HCT116 (cell line): ENCODE results near the gene AVEN. TPM values are rescaled to one million over a fixed set of nuclear protein-coding genes. Genes with fewer than 3 reads are reported as not detected.

Experiments
- ATAC-seq: fragments of 200-7000 bp; cut with Tn5 transposase; 2 replicates; pipeline ENCODE4 v1.9.1; 2020; ENCODE audit warnings: mild to moderate bottlenecking, moderate library complexity
- BruUV-seq: library from RNA; stranded (reverse); fragments of 400-500 nt; replicated peaks from 2 replicates; lab custom pipeline; 2021; lab: Mats Ljungman, UMichigan
- CTCF ChIA-PET: fragments of 300-600 bp; sonication (Branson Sonifier 250); formaldehyde crosslinking; loops from one replicate; lab custom pipeline; 2021; ENCODE audit warnings: antibody characterized with exemption; lab: Charles Lee
- POLR2A ChIA-PET: fragments of 300-600, 350-600 bp; sonication (Branson Sonifier 250); formaldehyde crosslinking; loops from one replicate; lab custom pipeline; 2021; ENCODE audit warnings: antibody characterized with exemption; lab: Charles Lee
- RAD21 ChIA-PET, 2 experiments: fragments of 300-600 bp; sonication (Branson Sonifier 250); formaldehyde crosslinking; loops; one replicate each; lab custom pipeline; 2023; ENCODE audit warnings: low total read pairs in 2 of 2; ENCODE audit not compliant: uncharacterized antibody in 2 of 2, unreplicated experiment in 2 of 2, low non-redundant PET in 1 of 2; lab: Charles Lee
- DNase-seq: peaks from one replicate; pipeline ENCODE4 v3.0.0-alpha.2; 2010; ENCODE audit warnings: low read depth, low spot score
- H2AFZ ChIP-seq: fragments of 200-600 bp; shearing (Covaris generic), sonication (generic); 2 replicates; pipeline ENCODE4 v1.6.1; 2017; ENCODE audit warnings: low read depth, mixed run types, mixed read lengths, antibody characterized with exemption, low read length; ENCODE audit not compliant: poor library complexity, severe bottlenecking
- H3K27ac ChIP-seq: 2 replicates; pipeline ENCODE4 v1.5.1; 2012; ENCODE audit warnings: low read depth, low read length
- H3K27me3 ChIP-seq: fragments of 200-600 bp; sonication (generic); 2 replicates; pipeline ENCODE4 v1.6.1; 2016; ENCODE audit warnings: mixed run types, low read length, mixed read lengths; ENCODE audit not compliant: insufficient read depth
- H3K36me3 ChIP-seq, 2 experiments: fragments of 200-500 bp in 1 of 2; fragments of 200-600 bp in 1 of 2; sonication (Bioruptor generic) in 1 of 2; sonication (generic) in 1 of 2; 2 replicates each; pipeline versions ENCODE4 v1.5.1 to v1.6.1; 2014 to 2016; ENCODE audit warnings: low read length in 2 of 2, inconsistent platforms in 1 of 2, mixed read lengths in 1 of 2, mixed run types in 1 of 2; ENCODE audit not compliant: insufficient read depth in 2 of 2, control insufficient read depth in 1 of 2
- H3K4me1 ChIP-seq, 2 experiments: fragments of 200-600 bp in 1 of 2; sonication (generic) in 1 of 2; 2 replicates each; pipeline versions ENCODE4 v1.5.1 to v1.6.1; 2012 to 2017; ENCODE audit warnings: low read length in 2 of 2, inconsistent platforms in 1 of 2, mild to moderate bottlenecking in 1 of 2, mixed read lengths in 1 of 2, mixed run types in 1 of 2, moderate library complexity in 1 of 2; ENCODE audit not compliant: insufficient read depth in 2 of 2, control insufficient read depth in 1 of 2
- H3K4me2 ChIP-seq: fragments of 200-600 bp; sonication (generic); 2 replicates; pipeline ENCODE4 v1.6.1; 2017; ENCODE audit warnings: mixed run types, low read length, mixed read lengths
- H3K4me3 ChIP-seq, 2 experiments: fragments of 200-600 bp in 1 of 2; sonication (generic) in 1 of 2; replicated peaks in 1 of 2; 2 replicates each; pipeline ENCODE4 v1.5.1; 2011 to 2016; ENCODE audit warnings: low read length in 2 of 2, control low read depth in 1 of 2, low read depth in 1 of 2, mild to moderate bottlenecking in 1 of 2, mixed read lengths in 1 of 2, mixed run types in 1 of 2
- H3K79me2 ChIP-seq: fragments of 200-600 bp; sonication (generic); 2 replicates; pipeline ENCODE4 v1.6.1; 2017; ENCODE audit warnings: mild to moderate bottlenecking, mixed run types, low read length, moderate library complexity, mixed read lengths; ENCODE audit not compliant: insufficient read depth
- H3K9ac ChIP-seq: fragments of 200-600 bp; sonication (generic); 2 replicates; pipeline ENCODE4 v1.6.1; 2016; ENCODE audit warnings: low read length, mixed read lengths
- H3K9me2 ChIP-seq: fragments of 200-600 bp; sonication (generic), shearing (Covaris generic); 2 replicates; pipeline ENCODE4 v1.6.1; 2017; ENCODE audit warnings: mixed run types, mild to moderate bottlenecking, moderate library complexity; ENCODE audit not compliant: insufficient read depth
- H3K9me3 ChIP-seq, 2 experiments: fragments of 200-500 bp in 1 of 2; fragments of 200-600 bp in 1 of 2; sonication (Bioruptor generic) in 1 of 2; sonication (generic) in 1 of 2; 2 replicates each; pipeline ENCODE4 v1.6.1; 2014 to 2017; ENCODE audit warnings: low read length in 2 of 2, mixed read lengths in 2 of 2, inconsistent platforms in 1 of 2, low read depth in 1 of 2, mild to moderate bottlenecking in 1 of 2, mixed run types in 1 of 2, moderate library complexity in 1 of 2; ENCODE audit not compliant: control insufficient read depth in 1 of 2, insufficient read depth in 1 of 2
- H4K20me1 ChIP-seq: fragments of 200-600 bp; sonication (generic), shearing (Covaris generic); 2 replicates; pipeline ENCODE4 v1.6.1; 2017; ENCODE audit warnings: mixed run types, mild to moderate bottlenecking, moderate library complexity; ENCODE audit not compliant: insufficient read depth
- ATF3 ChIP-seq: IDR thresholded peaks from 2 replicates; pipeline ENCODE4 v1.6.1; 2012
- CBX3 ChIP-seq: IDR thresholded peaks from 2 replicates; pipeline ENCODE4 v1.6.1; 2012; ENCODE audit warnings: low read depth
- CEBPB ChIP-seq: IDR thresholded peaks from 2 replicates; pipeline ENCODE4 v1.6.1; 2012; ENCODE audit warnings: low read depth
- EZH2 ChIP-seq: fragments of 200-600 bp; sonication (generic); IDR thresholded peaks from 2 replicates; pipeline ENCODE4 v1.6.1; 2017; ENCODE audit warnings: antibody characterized with exemption, mixed run types
- JUND ChIP-seq: IDR thresholded peaks from 2 replicates; pipeline ENCODE4 v1.6.1; 2012
- MAX ChIP-seq: IDR thresholded peaks from 2 replicates; pipeline ENCODE4 v1.6.1; 2012
- RAD21 ChIP-seq: IDR thresholded peaks from 2 replicates; pipeline ENCODE4 v1.6.1; 2012; ENCODE audit warnings: low read depth, mild to moderate bottlenecking
- REST ChIP-seq: IDR thresholded peaks from 2 replicates; pipeline ENCODE4 v1.6.1; 2012; ENCODE audit warnings: low read depth
- SIN3A ChIP-seq: IDR thresholded peaks from 2 replicates; pipeline ENCODE4 v1.6.1; 2012; ENCODE audit warnings: low read depth
- SP1 ChIP-seq: IDR thresholded peaks from 2 replicates; pipeline ENCODE4 v1.6.1; 2012; ENCODE audit warnings: low read depth
- SRF ChIP-seq: IDR thresholded peaks from 2 replicates; pipeline ENCODE4 v1.6.1; 2012; ENCODE audit warnings: low read depth
- TCF7L2 ChIP-seq: IDR thresholded peaks from 2 replicates; pipeline ENCODE4 v1.7.0; 2011; ENCODE audit warnings: borderline replicate concordance, inconsistent platforms; ENCODE audit not compliant: insufficient read depth, insufficient read length; ENCODE audit errors: extremely low read depth
- YY1 ChIP-seq: IDR thresholded peaks from 2 replicates; pipeline ENCODE4 v1.6.1; 2011; ENCODE audit warnings: low read length, low read depth, moderate library complexity, mild to moderate bottlenecking; ENCODE audit not compliant: insufficient replicate concordance; ENCODE audit errors: extremely low read depth
- ZNF274 ChIP-seq: fragments of 200-500 bp; sonication (Bioruptor generic); IDR thresholded peaks from 2 replicates; pipeline ENCODE4 v1.6.1; 2014; ENCODE audit warnings: mild to moderate bottlenecking, low read depth, low read length, inconsistent platforms
- intact Hi-C: fragments of 100-400 bp; cut with micrococcal nuclease; formaldehyde crosslinking; loops from 2 replicates; pipeline ENCODE4 v1.10.0; 2022
- total RNA-seq: library from RNA; stranded (reverse); gene quantifications from one replicate; pipeline ENCODE4 v1.2.1, GENCODE V29; 2021; ENCODE audit not compliant: unreplicated experiment
- TF ChIP-seq, protein P1 (sequence below), 3 experiments: fragments of 200-600 bp in 1 of 3; sonication (generic) in 1 of 3; IDR thresholded peaks in 2 of 3; conservative IDR thresholded peaks in 1 of 3; 2 replicates each; pipeline ENCODE4 v1.5.1; 2012 to 2017; ENCODE audit warnings: low read depth in 2 of 3, low read length in 2 of 3, antibody characterized with exemption in 1 of 3, borderline replicate concordance in 1 of 3, control low read depth in 1 of 3, mild to moderate bottlenecking in 1 of 3, mixed read lengths in 1 of 3, mixed run types in 1 of 3, moderate library complexity in 1 of 3; ENCODE audit not compliant: insufficient read depth in 1 of 3

AVEN gene
- total RNA-seq, 1 experiment from 2014 or later, result 6.8 TPM

- H3K27me3 ChIP-seq, result no peaks in the 10 kb centered on the region
- H3K79me2 ChIP-seq, result no peaks in the 10 kb centered on the region
- CTCF ChIA-PET, result no interaction called here
- no peak overlapping the region for H3K9ac ChIP-seq
- TF ChIP-seq ZNF274 (no peak), SIN3A (no peak), CBX3 (no peak), RAD21 (no peak), JUND (no peak)
- TF ChIP-seq, protein P1, sequence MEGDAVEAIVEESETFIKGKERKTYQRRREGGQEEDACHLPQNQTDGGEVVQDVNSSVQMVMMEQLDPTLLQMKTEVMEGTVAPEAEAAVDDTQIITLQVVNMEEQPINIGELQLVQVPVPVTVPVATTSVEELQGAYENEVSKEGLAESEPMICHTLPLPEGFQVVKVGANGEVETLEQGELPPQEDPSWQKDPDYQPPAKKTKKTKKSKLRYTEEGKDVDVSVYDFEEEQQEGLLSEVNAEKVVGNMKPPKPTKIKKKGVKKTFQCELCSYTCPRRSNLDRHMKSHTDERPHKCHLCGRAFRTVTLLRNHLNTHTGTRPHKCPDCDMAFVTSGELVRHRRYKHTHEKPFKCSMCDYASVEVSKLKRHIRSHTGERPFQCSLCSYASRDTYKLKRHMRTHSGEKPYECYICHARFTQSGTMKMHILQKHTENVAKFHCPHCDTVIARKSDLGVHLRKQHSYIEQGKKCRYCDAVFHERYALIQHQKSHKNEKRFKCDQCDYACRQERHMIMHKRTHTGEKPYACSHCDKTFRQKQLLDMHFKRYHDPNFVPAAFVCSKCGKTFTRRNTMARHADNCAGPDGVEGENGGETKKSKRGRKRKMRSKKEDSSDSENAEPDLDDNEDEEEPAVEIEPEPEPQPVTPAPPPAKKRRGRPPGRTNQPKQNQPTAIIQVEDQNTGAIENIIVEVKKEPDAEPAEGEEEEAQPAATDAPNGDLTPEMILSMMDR (IDR thresholded peaks at IDR 0.05 in 2 of 3, conservative IDR thresholded peaks at IDR 0.05 in 1 of 3; ENCODE audit: borderline replicate concordance in 1 of 3, insufficient read depth in 1 of 3, low read depth in 2 of 3, low read length in 2 of 3), result no peak
- no peaks in the 10 kb centered on the region for H3K9me3 ChIP-seq
- no peak for ATAC-seq
- no peak for DNase-seq
- intact Hi-C loops, result no loop called here
- no peak overlapping the region for H3K4me3 ChIP-seq
- H3K4me2 ChIP-seq, result no peak overlapping the region
- H3K36me3 ChIP-seq, result no peaks in the 10 kb centered on the region
- RAD21 ChIA-PET, result no interaction called here
- H4K20me1 ChIP-seq, result no peaks in the 10 kb centered on the region
- H2AFZ ChIP-seq, result no peak overlapping the region
- H3K4me1 ChIP-seq, result no peaks in the 10 kb centered on the region
- H3K27ac ChIP-seq, result no peak overlapping the region
- POLR2A ChIA-PET, result no interaction called here
- BruUV-seq, result no TSS peak
- no peaks in the 10 kb centered on the region for H3K9me2 ChIP-seq
Observed at GRCh38 chr15:34070003-34070402, 31.0 kb upstream of the AVEN start.

DNA sequence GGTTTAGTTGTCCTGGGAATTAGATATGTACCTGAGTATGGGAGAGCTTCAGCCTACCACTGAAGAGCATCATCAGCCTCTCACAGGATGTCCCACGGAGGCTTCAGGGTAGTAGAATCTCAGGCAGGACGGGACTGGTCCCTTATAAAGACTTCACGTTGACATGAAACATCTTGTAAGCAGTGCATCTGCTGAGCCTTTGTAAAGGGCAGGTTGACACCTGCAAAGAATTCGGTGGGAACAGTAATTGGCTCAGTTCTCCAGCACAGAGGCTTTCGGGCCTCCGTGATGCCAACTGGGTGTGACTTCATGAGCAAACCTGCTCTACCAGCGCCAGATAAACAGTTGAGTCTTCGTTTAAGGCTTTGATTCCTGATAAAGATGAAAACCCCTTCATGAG, 26.9 kb upstream of the AVEN start:
- ChIA-PET POLR2A (no interaction called here), RAD21 (no interaction called here), CTCF (interaction anchor here (1.1 kb wide), 1 partner anchor 144 kb away, joined by 4 read pairs; the partner anchor contains the start of gene KATNBL1)
- Histone ChIP-seq H3K4me3 (no peak overlapping the region), H3K36me3 (no peaks in the 10 kb centered on the region), H3K4me1 (no peaks in the 10 kb centered on the region), H3K27ac (no peak overlapping the region), H3K9me2 (no peaks in the 10 kb centered on the region), H3K9me3 (no peaks in the 10 kb centered on the region), H2AFZ (no peak overlapping the region), H3K4me2 (no peak overlapping the region), H3K27me3 (no peaks in the 10 kb centered on the region), H4K20me1 (no peaks in the 10 kb centered on the region), H3K9ac (no peak overlapping the region), H3K79me2 (no peaks in the 10 kb centered on the region)
- DNase-seq, result no peak
- BruUV-seq, result no TSS peak
- intact Hi-C loops, result loop anchor here (10.0 kb wide), 1 partner anchor 299 kb away; the partner anchor contains the start of gene LPCAT4
- ATAC-seq, result no peak
- no peak for TF ChIP-seq REST
- TF ChIP-seq TCF7L2, result no peak
- TF ChIP-seq ZNF274, result no peak
- no peak for TF ChIP-seq CEBPB
- TF ChIP-seq EZH2, result no peak
- no peak for TF ChIP-seq RAD21
- TF ChIP-seq MAX, result no peak
- TF ChIP-seq YY1, result no peak
- no peak for TF ChIP-seq SRF
- no peak for TF ChIP-seq SP1
- no peak for TF ChIP-seq ATF3
